Mammary epithelial cell (primary cell): Measurements from ENCODE around the gene SLC35E2B.

Source experiments
- CTCF ChIP-seq, 2 donors: IDR thresholded peaks in 1 of 2; conservative IDR thresholded peaks in 1 of 2; 2 replicates each; pipeline ENCODE4 v1.5.1; 2011 to 2012; ENCODE audit warnings: inconsistent platforms in 2 of 2, low read length in 2 of 2, mild to moderate bottlenecking in 2 of 2, control low read depth in 1 of 2, low read depth in 1 of 2; ENCODE audit not compliant: insufficient read depth in 1 of 2; ENCODE audit errors: extremely low read depth in 1 of 2
- EZH2 ChIP-seq: IDR thresholded peaks from 2 replicates; pipeline ENCODE4 v1.6.1; 2012; ENCODE audit warnings: low read length, inconsistent platforms, borderline replicate concordance

GRCh38 chr1:1732381-1732780 is 39.8 kb upstream of the SLC35E2B start:
- TF ChIP-seq CTCF (conservative IDR thresholded peaks at IDR 0.05 in 1 of 2, IDR thresholded peaks at IDR 0.05 in 1 of 2; ENCODE audit: extremely low read depth in 1 of 2, insufficient read depth in 1 of 2, low read depth in 1 of 2, low read length in 2 of 2) (no peak), EZH2 (no peak)
